ENCODE measurements around the gene B3GAT2. TPM values are rescaled to one million over a fixed set of nuclear protein-coding genes. Genes with fewer than 3 reads are reported as not detected.

B3GAT2 gene
- total RNA-seq (2021; fragmentation: NEBNext Ultra II Directional; extraction: Animal tissue kit (Norgen Biotek cat#: 25700)): not detected
- long read RNA-seq, partial matches to known transcripts: 0 of 1 reads
- long read RNA-seq, other reads (novel, unspliced or antisense): 1 of 1 reads

GRCh38 chr6:70956451-70957283 is at the start of gene B3GAT2:
Gene B3GAT2 (minus strand): TSS chr6:70957060. CDS start chr6:70956429, 631 bp downstream.
- H3K27me3 Mint-ChIP-seq (ENCODE audit: insufficient read depth): peaks cover 10% of the 10 kb centered on the region
- H3K4me3 Mint-ChIP-seq: peak within 1 kb of the TSS; percentile 60
- H3K36me3 Mint-ChIP-seq (ENCODE audit: low read depth): no peaks in the 10 kb centered on the region
- no peaks in the 10 kb centered on the region for H3K9me3 Mint-ChIP-seq
- H3K4me1 Mint-ChIP-seq (ENCODE audit: low read depth): no peaks in the 10 kb centered on the region
- no peak within 1 kb of the TSS for H3K27ac Mint-ChIP-seq
- DNase-seq: no peak
- TF ChIP-seq CTCF (IDR thresholded peaks at IDR 0.05): no peak

DNA sequence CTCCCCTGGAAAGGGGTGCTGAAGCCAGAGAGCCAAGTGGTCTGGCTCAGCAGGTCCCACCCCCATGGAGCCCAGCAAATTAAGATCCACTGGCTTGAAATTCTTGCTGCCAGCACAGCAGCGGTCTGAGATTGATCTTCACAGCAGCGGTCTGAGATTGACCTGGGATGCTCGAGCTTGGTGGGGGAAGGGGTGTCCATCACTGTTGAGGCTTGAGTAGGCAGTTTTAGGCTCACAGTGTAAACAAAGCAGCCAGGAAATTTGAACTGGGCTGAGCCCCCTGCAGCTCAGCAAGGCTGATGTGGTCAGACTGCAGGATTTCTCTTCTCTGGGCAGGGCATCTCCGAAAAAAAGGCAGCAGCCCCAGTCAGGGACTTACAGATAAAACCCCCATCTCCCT is 41.3 kb upstream of the B3GAT2 start:
- no peak overlapping the region for H3K4me3 Mint-ChIP-seq
- no peaks in the 10 kb centered on the region; the same call in 1 of the 2 replicates for H3K9me3 Mint-ChIP-seq
- no peak for TF ChIP-seq CTCF (IDR thresholded peaks at IDR 0.05)
- H3K36me3 Mint-ChIP-seq (ENCODE audit: low read depth): no peaks in the 10 kb centered on the region
- no peak for DNase-seq
- H3K27ac Mint-ChIP-seq: no peak overlapping the region
- no peaks in the 10 kb centered on the region for H3K4me1 Mint-ChIP-seq (ENCODE audit: low read depth)
- peaks cover 4% of the 10 kb centered on the region for H3K27me3 Mint-ChIP-seq (ENCODE audit: insufficient read depth)

- DNase-seq: no peak
- H3K27me3 Mint-ChIP-seq (ENCODE audit: insufficient read depth): peaks cover 4% of the 10 kb centered on the region
- no peak for TF ChIP-seq CTCF (IDR thresholded peaks at IDR 0.05)
- no peak overlapping the region for H3K27ac Mint-ChIP-seq
- no peak overlapping the region for H3K4me3 Mint-ChIP-seq
- H3K36me3 Mint-ChIP-seq (ENCODE audit: low read depth): no peaks in the 10 kb centered on the region
- H3K4me1 Mint-ChIP-seq (ENCODE audit: low read depth): no peaks in the 10 kb centered on the region
- no peaks in the 10 kb centered on the region; the same call in 1 of the 2 replicates for H3K9me3 Mint-ChIP-seq
These were observed 40.5 kb upstream of the B3GAT2 start for GRCh38 chr6:70997379-70997778.

- Mint-ChIP-seq H3K27ac (no peak overlapping the region), H3K4me1 (ENCODE audit: low read depth) (no peaks in the 10 kb centered on the region), H3K27me3 (ENCODE audit: insufficient read depth) (peaks cover 2% of the 10 kb centered on the region), H3K4me3 (no peak overlapping the region), H3K9me3 (no peaks in the 10 kb centered on the region), H3K36me3 (ENCODE audit: low read depth) (no peaks in the 10 kb centered on the region)
- no peak for TF ChIP-seq CTCF (IDR thresholded peaks at IDR 0.05)
- DNase-seq: no peak
These were observed 39.2 kb upstream of the B3GAT2 start for GRCh38 chr6:70996106-70996505.

DNA sequence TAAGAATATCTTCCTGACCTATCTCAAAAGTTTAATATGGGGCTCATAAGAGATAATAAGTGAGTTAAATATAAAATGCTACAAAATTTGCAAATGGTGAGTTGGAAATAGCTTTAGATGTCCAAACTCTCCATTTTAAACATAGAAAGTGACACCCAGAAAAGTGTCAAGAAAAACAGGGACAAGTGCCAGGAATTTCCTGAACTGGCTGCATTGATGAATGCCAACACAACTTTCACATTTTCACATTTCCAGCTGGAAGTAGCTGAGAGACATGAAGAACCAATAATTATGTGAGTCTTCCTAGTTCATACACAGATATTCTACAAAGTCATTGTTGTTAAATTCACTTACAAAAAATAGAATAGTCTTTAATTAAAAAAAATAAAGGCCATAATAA is 38.6 kb upstream of the B3GAT2 start:
- no peak overlapping the region for H3K4me3 Mint-ChIP-seq
- no peaks in the 10 kb centered on the region for H3K36me3 Mint-ChIP-seq (ENCODE audit: low read depth)
- H3K27me3 Mint-ChIP-seq (ENCODE audit: insufficient read depth): peaks cover 2% of the 10 kb centered on the region
- no peak for TF ChIP-seq CTCF (IDR thresholded peaks at IDR 0.05)
- no peaks in the 10 kb centered on the region for H3K4me1 Mint-ChIP-seq (ENCODE audit: low read depth)
- no peak for DNase-seq
- no peak overlapping the region for H3K27ac Mint-ChIP-seq
- no peaks in the 10 kb centered on the region for H3K9me3 Mint-ChIP-seq
